ENCODE measurements around the gene MAGI2. TPM values are rescaled to one million over a fixed set of nuclear protein-coding genes. Genes with fewer than 3 reads are reported as not detected.

MAGI2 gene
- total RNA-seq = 18.8 and 24.8 TPM in 2 replicates

DNA sequence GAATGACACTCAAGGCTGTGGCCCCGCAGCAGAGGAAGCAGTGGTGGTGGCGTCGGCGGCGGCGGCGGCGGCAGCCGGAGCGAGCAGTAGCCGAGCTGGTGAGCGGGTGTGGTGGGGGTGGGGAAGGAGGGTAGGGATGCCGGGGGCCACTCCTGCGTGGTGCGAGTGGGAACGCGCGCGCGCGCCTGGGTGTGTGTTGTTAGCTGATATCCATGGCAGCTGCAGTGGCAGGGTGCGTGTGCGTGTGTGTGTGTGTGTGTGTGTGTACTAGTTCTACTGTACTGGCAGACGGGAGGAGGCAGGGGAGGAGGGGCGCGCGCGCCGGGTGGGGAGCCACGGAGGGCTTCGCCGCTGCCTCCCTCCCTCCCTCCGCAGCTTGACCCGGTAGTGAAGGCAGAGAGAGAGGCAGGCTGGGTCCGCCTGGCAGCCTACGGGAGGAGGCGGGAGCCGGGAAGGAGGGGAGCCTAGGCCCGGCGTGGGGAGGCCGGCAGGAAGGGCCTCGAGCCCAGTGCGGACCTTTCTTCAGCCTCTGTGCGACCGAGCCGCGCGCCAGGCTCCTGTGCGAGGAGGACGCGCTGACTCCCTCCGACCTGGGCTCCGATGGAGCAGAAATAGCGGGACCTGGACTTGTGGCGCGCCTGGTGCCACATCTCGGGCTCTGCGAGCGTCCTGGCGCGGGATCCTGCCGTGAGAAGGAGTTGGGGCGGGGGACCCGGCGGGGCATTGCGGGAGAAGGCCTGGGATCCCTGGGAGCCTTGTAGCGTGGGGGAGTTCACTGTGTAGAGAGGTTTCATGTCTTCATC lies at the start of gene MAGI2:
TSS of gene MAGI2 (minus strand) at position 110 of the 803 bp plus-strand sequence. CDS start 347 bp downstream, outside the sequence.
- Histone ChIP-seq H3K36me3 (ENCODE audit: insufficient read depth, low read length) (peaks cover 10% of the 10 kb centered on the region), H3K4me3 (ENCODE audit: insufficient read depth, low read length) (peak within 1 kb of the TSS; percentile 92), H3K4me2 (ENCODE audit: insufficient read depth, low read length) (peak within 1 kb of the TSS; percentile 88), H3K4me1 (ENCODE audit: insufficient read depth, low read length) (peaks cover 46% of the 10 kb centered on the region), H2AFZ (ENCODE audit: low read length) (peak within 1 kb of the TSS; percentile 97), H3K9me3 (ENCODE audit: low read depth, low read length) (no peaks in the 10 kb centered on the region), H3K27me3 (ENCODE audit: insufficient read depth, low read length) (no peaks in the 10 kb centered on the region), H3K27ac (ENCODE audit: low read depth, low read length) (peak within 1 kb of the TSS; percentile 98), H4K20me1 (ENCODE audit: insufficient read depth, low read length) (no peaks in the 10 kb centered on the region), H3K79me2 (ENCODE audit: insufficient read depth, low read length) (peaks cover 81% of the 10 kb centered on the region)
- DNase-seq (ENCODE audit: insufficient read length, low spot score, missing footprints) = peak; percentile 87
- TF ChIP-seq, protein P1, sequence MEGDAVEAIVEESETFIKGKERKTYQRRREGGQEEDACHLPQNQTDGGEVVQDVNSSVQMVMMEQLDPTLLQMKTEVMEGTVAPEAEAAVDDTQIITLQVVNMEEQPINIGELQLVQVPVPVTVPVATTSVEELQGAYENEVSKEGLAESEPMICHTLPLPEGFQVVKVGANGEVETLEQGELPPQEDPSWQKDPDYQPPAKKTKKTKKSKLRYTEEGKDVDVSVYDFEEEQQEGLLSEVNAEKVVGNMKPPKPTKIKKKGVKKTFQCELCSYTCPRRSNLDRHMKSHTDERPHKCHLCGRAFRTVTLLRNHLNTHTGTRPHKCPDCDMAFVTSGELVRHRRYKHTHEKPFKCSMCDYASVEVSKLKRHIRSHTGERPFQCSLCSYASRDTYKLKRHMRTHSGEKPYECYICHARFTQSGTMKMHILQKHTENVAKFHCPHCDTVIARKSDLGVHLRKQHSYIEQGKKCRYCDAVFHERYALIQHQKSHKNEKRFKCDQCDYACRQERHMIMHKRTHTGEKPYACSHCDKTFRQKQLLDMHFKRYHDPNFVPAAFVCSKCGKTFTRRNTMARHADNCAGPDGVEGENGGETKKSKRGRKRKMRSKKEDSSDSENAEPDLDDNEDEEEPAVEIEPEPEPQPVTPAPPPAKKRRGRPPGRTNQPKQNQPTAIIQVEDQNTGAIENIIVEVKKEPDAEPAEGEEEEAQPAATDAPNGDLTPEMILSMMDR (IDR thresholded peaks at IDR 0.05; ENCODE audit: extremely low read depth, low read depth, low read length) = no peak

DNA sequence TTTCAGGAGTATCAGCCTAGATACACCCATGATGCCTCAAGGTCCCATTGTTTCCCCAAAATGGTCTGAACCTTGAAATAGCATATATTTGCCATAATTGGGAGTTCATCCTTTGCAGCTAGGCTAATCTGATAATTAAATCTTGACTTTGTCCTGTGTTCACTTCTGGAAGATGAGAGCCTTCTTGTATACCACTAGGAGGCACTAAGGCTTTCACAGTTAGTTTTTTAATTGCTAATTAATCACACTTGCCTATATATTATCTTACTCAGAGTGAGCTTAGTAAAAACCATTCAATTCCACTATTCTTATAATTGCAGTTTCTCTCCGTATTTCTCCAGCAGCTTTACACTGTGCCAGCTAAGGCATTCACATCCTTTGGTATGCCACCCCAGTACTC lies 48.7 kb upstream of the MAGI2 start:
- Histone ChIP-seq H3K36me3 (ENCODE audit: insufficient read depth, low read length) (no peaks in the 10 kb centered on the region), H3K9me3 (ENCODE audit: low read depth, low read length) (no peaks in the 10 kb centered on the region), H3K27me3 (ENCODE audit: insufficient read depth, low read length) (no peaks in the 10 kb centered on the region), H3K27ac (ENCODE audit: low read depth, low read length) (no peak overlapping the region), H4K20me1 (ENCODE audit: insufficient read depth, low read length) (no peaks in the 10 kb centered on the region), H3K4me1 (ENCODE audit: insufficient read depth, low read length) (peaks cover 8% of the 10 kb centered on the region), H2AFZ (ENCODE audit: low read length) (no peak overlapping the region), H3K79me2 (ENCODE audit: insufficient read depth, low read length) (no peaks in the 10 kb centered on the region), H3K4me3 (ENCODE audit: insufficient read depth, low read length) (no peak overlapping the region), H3K4me2 (ENCODE audit: insufficient read depth, low read length) (no peak overlapping the region)
- TF ChIP-seq, protein P1 (IDR thresholded peaks at IDR 0.05; ENCODE audit: extremely low read depth, low read depth, low read length) = peak; percentile 28
- no peak for DNase-seq (ENCODE audit: insufficient read length, low spot score, missing footprints)

DNA sequence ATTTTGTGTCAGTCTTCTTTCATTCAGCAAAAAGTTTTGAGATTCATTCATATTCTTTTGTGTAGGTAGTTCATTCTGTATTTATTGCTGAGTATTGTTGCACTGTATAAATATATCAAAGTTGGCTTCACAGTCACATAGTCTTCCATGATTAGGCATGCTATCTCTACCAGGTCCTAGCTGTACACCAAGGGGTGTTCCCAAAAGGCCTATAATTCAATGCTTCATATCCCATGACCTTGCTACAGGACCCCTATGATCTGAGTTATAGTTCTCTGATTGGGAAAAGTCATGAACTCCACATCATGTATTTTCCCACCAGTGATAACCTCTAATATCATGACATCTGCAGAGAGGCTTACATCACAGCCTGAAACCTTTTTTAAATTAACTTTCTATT lies 47.3 kb upstream of the MAGI2 start:
- no peak overlapping the region for H3K4me3 ChIP-seq (ENCODE audit: insufficient read depth, low read length)
- no peak overlapping the region for H2AFZ ChIP-seq (ENCODE audit: low read length)
- H3K4me2 ChIP-seq (ENCODE audit: insufficient read depth, low read length) = no peak overlapping the region
- H3K4me1 ChIP-seq (ENCODE audit: insufficient read depth, low read length) = peaks cover 6% of the 10 kb centered on the region
- no peaks in the 10 kb centered on the region for H3K27me3 ChIP-seq (ENCODE audit: insufficient read depth, low read length)
- H3K79me2 ChIP-seq (ENCODE audit: insufficient read depth, low read length) = no peaks in the 10 kb centered on the region
- no peaks in the 10 kb centered on the region for H3K36me3 ChIP-seq (ENCODE audit: insufficient read depth, low read length)
- no peaks in the 10 kb centered on the region for H3K9me3 ChIP-seq (ENCODE audit: low read depth, low read length)
- TF ChIP-seq, protein P1 (IDR thresholded peaks at IDR 0.05; ENCODE audit: extremely low read depth, low read depth, low read length) = no peak
- DNase-seq (ENCODE audit: insufficient read length, low spot score, missing footprints) = no peak
- H4K20me1 ChIP-seq (ENCODE audit: insufficient read depth, low read length) = no peaks in the 10 kb centered on the region
- H3K27ac ChIP-seq (ENCODE audit: low read depth, low read length) = no peak overlapping the region

DNA sequence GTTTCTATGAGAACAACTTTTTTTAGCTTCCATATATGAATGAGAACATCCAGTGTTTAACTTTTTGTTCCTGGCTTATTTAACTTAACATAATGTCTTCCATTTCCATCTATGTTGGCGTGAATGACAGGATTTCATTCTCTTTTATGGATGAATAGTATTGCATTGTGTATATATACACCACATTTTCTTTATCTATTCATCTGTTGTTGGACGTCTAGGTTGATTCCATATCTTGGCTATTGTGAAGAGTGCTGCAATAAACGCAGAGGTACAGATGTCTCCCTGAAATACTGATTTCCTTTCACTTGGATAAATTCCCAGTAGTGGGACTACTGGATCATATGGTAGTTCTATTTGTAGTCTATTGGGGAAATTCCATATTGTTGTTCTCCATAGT lies 44.3 kb upstream of the MAGI2 start:
- H3K9me3 ChIP-seq (ENCODE audit: low read depth, low read length) = no peaks in the 10 kb centered on the region
- TF ChIP-seq, protein P1 (IDR thresholded peaks at IDR 0.05; ENCODE audit: extremely low read depth, low read depth, low read length) = no peak
- no peaks in the 10 kb centered on the region for H4K20me1 ChIP-seq (ENCODE audit: insufficient read depth, low read length)
- no peaks in the 10 kb centered on the region for H3K27me3 ChIP-seq (ENCODE audit: insufficient read depth, low read length)
- no peaks in the 10 kb centered on the region for H3K79me2 ChIP-seq (ENCODE audit: insufficient read depth, low read length)
- H3K27ac ChIP-seq (ENCODE audit: low read depth, low read length) = no peak overlapping the region
- H3K4me2 ChIP-seq (ENCODE audit: insufficient read depth, low read length) = no peak overlapping the region
- no peak for DNase-seq (ENCODE audit: insufficient read length, low spot score, missing footprints)
- H3K4me1 ChIP-seq (ENCODE audit: insufficient read depth, low read length) = peaks cover 12% of the 10 kb centered on the region
- H3K4me3 ChIP-seq (ENCODE audit: insufficient read depth, low read length) = no peak overlapping the region
- H3K36me3 ChIP-seq (ENCODE audit: insufficient read depth, low read length) = no peaks in the 10 kb centered on the region
- H2AFZ ChIP-seq (ENCODE audit: low read length) = no peak overlapping the region

Measured in osteoblast (primary cell).